KMS-11 (cell line): ENCODE data around the gene NMU.

Experiments
- H2AFZ ChIP-seq: fragments of 200-600 bp; sonication (generic); 2 replicates; pipeline ENCODE4 v1.6.1; 2016; ENCODE audit warnings: antibody characterized with exemption, mixed run types, low read depth
- H3K27ac ChIP-seq: fragments of 200-600 bp; sonication (generic); 2 replicates; pipeline ENCODE4 v1.6.1; 2016; ENCODE audit warnings: mild to moderate bottlenecking, mixed run types
- H3K27me3 ChIP-seq: fragments of 200-600 bp; sonication (generic); 2 replicates; pipeline ENCODE4 v1.6.1; 2017; ENCODE audit warnings: mild to moderate bottlenecking, low read depth, mixed run types, moderate library complexity; ENCODE audit not compliant: insufficient read depth
- H3K36me3 ChIP-seq: fragments of 200-600 bp; sonication (generic); 2 replicates; pipeline ENCODE4 v1.6.1; 2017; ENCODE audit warnings: mild to moderate bottlenecking, mixed run types; ENCODE audit not compliant: insufficient read depth
- H3K4me1 ChIP-seq: fragments of 200-600 bp; sonication (generic); 2 replicates; pipeline ENCODE4 v1.6.1; 2016; ENCODE audit warnings: mild to moderate bottlenecking, low read depth, mixed run types; ENCODE audit not compliant: poor library complexity, severe bottlenecking
- H3K4me2 ChIP-seq: fragments of 200-600 bp; sonication (generic); 2 replicates; pipeline ENCODE4 v1.7.0; 2016; ENCODE audit warnings: mild to moderate bottlenecking, mixed run types
- H3K4me3 ChIP-seq: fragments of 200-600 bp; sonication (generic); IDR thresholded peaks from 2 replicates; pipeline ENCODE4 v1.6.1; 2017; ENCODE audit warnings: low read depth, low read length, mixed read lengths; ENCODE audit not compliant: insufficient read depth
- H3K79me2 ChIP-seq: fragments of 200-600 bp; sonication (generic); 2 replicates; pipeline ENCODE4 v1.6.1; 2016; ENCODE audit warnings: low read depth, mixed run types; ENCODE audit not compliant: insufficient read depth
- H3K9ac ChIP-seq: fragments of 200-600 bp; sonication (generic); 2 replicates; pipeline ENCODE4 v1.6.1; 2016; ENCODE audit warnings: mild to moderate bottlenecking, mixed run types
- H4K20me1 ChIP-seq: fragments of 200-600 bp; sonication (generic); 2 replicates; pipeline ENCODE4 v1.6.1; 2016; ENCODE audit warnings: mild to moderate bottlenecking, mixed run types; ENCODE audit not compliant: insufficient read depth
- CTCF ChIP-seq: fragments of 200-600 bp; sonication (generic); conservative IDR thresholded peaks from 2 replicates; pipeline ENCODE4 v1.6.1; 2017; ENCODE audit warnings: low read depth, mild to moderate bottlenecking, antibody characterized with exemption, low read length, moderate library complexity, mixed read lengths

NMU gene

GRCh38 chr4:55609393-55609866 lies 26.7 kb downstream of the NMU start:
- Histone ChIP-seq H2AFZ (peak overlapping the region; percentile 51), H3K27me3 (no peaks in the 10 kb centered on the region), H3K4me2 (peak overlapping the region; percentile 75)

DNA sequence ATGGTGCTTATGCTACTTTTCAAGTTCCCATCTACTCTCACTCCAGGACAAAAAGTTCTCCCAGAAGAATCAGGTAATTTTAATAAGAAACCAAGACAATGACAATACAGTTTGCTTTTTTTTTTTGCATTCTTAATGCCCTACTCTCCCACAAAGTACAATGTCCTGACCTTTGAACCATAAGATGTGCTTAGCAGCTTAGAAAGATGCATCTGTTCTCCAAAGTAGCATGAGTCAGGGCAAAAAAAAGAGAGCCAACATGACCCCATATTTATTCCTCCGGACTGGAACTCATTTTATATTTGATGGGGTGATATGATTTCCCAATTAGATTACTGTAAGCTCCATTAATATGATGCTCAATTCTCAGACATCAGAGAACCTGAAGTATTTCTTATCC lies 27.5 kb downstream of the NMU start:
- H3K27me3 ChIP-seq: no peaks in the 10 kb centered on the region
- H3K79me2 ChIP-seq: no peaks in the 10 kb centered on the region
- peak overlapping the region; percentile 49 for H3K27ac ChIP-seq
- peak overlapping the region; percentile 51; the same call in 1 of the 2 replicates for H2AFZ ChIP-seq
- no peak for TF ChIP-seq CTCF
- no peaks in the 10 kb centered on the region for H4K20me1 ChIP-seq
- peaks cover 53% of the 10 kb centered on the region for H3K4me1 ChIP-seq
- no peaks in the 10 kb centered on the region for H3K36me3 ChIP-seq
- H3K4me3 ChIP-seq: no peak overlapping the region
- H3K9ac ChIP-seq: no peak overlapping the region
- peak overlapping the region; percentile 75 for H3K4me2 ChIP-seq

More at GRCh38 chr4:55609393-55609866, 26.7 kb downstream of the NMU start:
- Histone ChIP-seq H3K4me3 (no peak overlapping the region), H3K36me3 (no peaks in the 10 kb centered on the region), H4K20me1 (no peaks in the 10 kb centered on the region), H3K79me2 (no peaks in the 10 kb centered on the region), H3K27ac (peak overlapping the region; percentile 49), H3K9ac (no peak overlapping the region; the same call in 1 of the 2 replicates), H3K4me1 (peaks cover 53% of the 10 kb centered on the region)
- no peak for TF ChIP-seq CTCF

GRCh38 chr4:55604996-55605395 lies 31.1 kb downstream of the NMU start:
- Histone ChIP-seq H4K20me1 (no peaks in the 10 kb centered on the region), H3K27me3 (no peaks in the 10 kb centered on the region), H3K36me3 (no peaks in the 10 kb centered on the region), H3K79me2 (no peaks in the 10 kb centered on the region), H3K4me1 (peaks cover 26% of the 10 kb centered on the region), H3K27ac (no peak overlapping the region), H2AFZ (no peak overlapping the region; the same call in 1 of the 2 replicates), H3K4me2 (no peak overlapping the region), H3K9ac (no peak overlapping the region), H3K4me3 (no peak overlapping the region)
- TF ChIP-seq CTCF: no peak

- H4K20me1 ChIP-seq: no peaks in the 10 kb centered on the region
- no peak for TF ChIP-seq CTCF
- H3K9ac ChIP-seq: no peak overlapping the region
- no peak overlapping the region for H3K4me2 ChIP-seq
- H3K4me3 ChIP-seq: no peak overlapping the region
- no peaks in the 10 kb centered on the region for H3K36me3 ChIP-seq
- H3K27ac ChIP-seq: no peak overlapping the region
- no peak overlapping the region for H2AFZ ChIP-seq
- no peaks in the 10 kb centered on the region for H3K4me1 ChIP-seq
- no peaks in the 10 kb centered on the region for H3K79me2 ChIP-seq
- no peaks in the 10 kb centered on the region for H3K27me3 ChIP-seq
Observed at GRCh38 chr4:55600640-55601039, 35.5 kb downstream of the NMU start.
